Lower leg skin (tissue), 4 donors: ENCODE results near the gene EDC3. TPM values are rescaled to one million over a fixed set of nuclear protein-coding genes. Genes with fewer than 3 reads are reported as not detected.

Source experiments
- DNase-seq, 2 donors: peaks; one replicate each; pipeline ENCODE4 v3.0.0-alpha.2; 2019; ENCODE audit warnings: low spot score in 2 of 2
- H3K4me3 ChIP-seq: fragments of 200-600 bp; sonication (generic); 2 replicates; pipeline ENCODE4 v1.5.1; 2017; ENCODE audit warnings: mild to moderate bottlenecking, low read depth; ENCODE audit not compliant: poor library complexity, severe bottlenecking
- POLR2A ChIP-seq, 2 donors: fragments of 450-650 bp; IDR thresholded peaks; one replicate each; pipeline ENCODE4 v1.6.1; 2016 to 2017; ENCODE audit warnings: antibody characterized with exemption in 2 of 2, mild to moderate bottlenecking in 1 of 2, moderate library complexity in 1 of 2
- WGBS, 2 donors: methylation state at CpG; one replicate each; pipeline ENCODE4 v1.1.5; 2018; 5-methylcytosine and 5-hydroxymethylcytosine counted together
- intact Hi-C: fragments of 100-400 bp; cut with DNase I; formaldehyde crosslinking; loops from one replicate; pipeline ENCODE4 v1.15.0; 2023; ENCODE audit warnings: low total_unique reads
- total RNA-seq, 4 donors: library from RNA; depleted of rRNA; stranded (reverse); fragments of >200 nt; gene quantifications; one replicate each; pipeline ENCODE4 v1.1.0, GENCODE V29; 2016
- TF ChIP-seq, protein P1 (sequence below), 3 donors: fragments of 450-650 bp; IDR thresholded peaks; one replicate each; pipeline ENCODE4 v1.5.1; 2016; ENCODE audit warnings: antibody characterized with exemption in 3 of 3, mild to moderate bottlenecking in 3 of 3, moderate library complexity in 2 of 3

The EDC3 gene
- total RNA-seq, 4 donors from 2014 or later, result 11.2 to 33.6 (median 17.6) TPM

DNA sequence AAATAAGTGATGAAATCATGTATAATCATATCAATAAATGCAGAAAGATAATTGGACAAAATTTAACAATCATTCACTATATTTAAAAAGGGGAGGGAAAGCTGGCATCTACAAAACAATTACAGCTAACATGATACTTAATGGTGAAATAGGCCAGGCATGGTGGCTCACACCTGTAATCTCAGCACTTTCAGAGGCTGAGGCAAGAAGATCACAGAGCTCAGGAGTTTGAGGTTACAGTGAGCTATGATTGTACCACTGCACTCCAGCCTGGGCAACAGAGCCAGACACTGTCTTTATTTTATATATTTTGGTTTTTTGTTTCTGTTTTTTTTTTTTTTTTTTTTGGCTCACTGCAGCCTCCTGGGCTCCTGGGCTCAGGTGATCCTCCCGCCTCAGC is 12.1 kb downstream of the EDC3 start:
- WGBS, 2 donors, result 100% methylated on average over 1 of the region's 1 CpG
- TF ChIP-seq, protein P1, sequence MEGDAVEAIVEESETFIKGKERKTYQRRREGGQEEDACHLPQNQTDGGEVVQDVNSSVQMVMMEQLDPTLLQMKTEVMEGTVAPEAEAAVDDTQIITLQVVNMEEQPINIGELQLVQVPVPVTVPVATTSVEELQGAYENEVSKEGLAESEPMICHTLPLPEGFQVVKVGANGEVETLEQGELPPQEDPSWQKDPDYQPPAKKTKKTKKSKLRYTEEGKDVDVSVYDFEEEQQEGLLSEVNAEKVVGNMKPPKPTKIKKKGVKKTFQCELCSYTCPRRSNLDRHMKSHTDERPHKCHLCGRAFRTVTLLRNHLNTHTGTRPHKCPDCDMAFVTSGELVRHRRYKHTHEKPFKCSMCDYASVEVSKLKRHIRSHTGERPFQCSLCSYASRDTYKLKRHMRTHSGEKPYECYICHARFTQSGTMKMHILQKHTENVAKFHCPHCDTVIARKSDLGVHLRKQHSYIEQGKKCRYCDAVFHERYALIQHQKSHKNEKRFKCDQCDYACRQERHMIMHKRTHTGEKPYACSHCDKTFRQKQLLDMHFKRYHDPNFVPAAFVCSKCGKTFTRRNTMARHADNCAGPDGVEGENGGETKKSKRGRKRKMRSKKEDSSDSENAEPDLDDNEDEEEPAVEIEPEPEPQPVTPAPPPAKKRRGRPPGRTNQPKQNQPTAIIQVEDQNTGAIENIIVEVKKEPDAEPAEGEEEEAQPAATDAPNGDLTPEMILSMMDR (IDR thresholded peaks at IDR 0.05), result no peak
- no peak for TF ChIP-seq POLR2A (IDR thresholded peaks at IDR 0.05)
- no peak overlapping the region for H3K4me3 ChIP-seq
- DNase-seq, result no peak
- intact Hi-C loops, result no loop called here

DNA sequence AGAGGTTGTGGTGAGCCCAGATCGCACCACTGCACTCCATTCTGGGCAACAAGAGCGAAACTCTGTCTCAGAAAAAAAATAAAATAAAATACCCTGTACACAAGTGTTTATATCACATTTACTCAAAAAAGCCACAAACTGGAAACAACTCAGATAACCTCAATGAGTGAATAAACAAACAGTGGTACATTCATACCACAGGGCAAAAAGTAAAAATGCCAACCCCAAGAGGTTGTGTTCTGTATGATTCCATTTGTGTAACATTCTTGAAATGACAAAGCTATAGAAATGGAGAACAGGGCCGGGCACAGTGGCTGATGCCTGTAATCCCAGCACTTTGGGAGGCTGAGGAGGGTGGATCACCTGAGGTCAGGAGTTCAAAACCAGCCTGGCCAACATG is 12.9 kb downstream of the EDC3 start:
- 98 to 99% methylated on average over 3 of the region's 3 CpGs for WGBS, 2 donors
- intact Hi-C loops, result no loop called here
- H3K4me3 ChIP-seq, result no peak overlapping the region
- TF ChIP-seq, protein P1 (IDR thresholded peaks at IDR 0.05), result no peak
- no peak for TF ChIP-seq POLR2A (IDR thresholded peaks at IDR 0.05)
- DNase-seq, result no peak

DNA sequence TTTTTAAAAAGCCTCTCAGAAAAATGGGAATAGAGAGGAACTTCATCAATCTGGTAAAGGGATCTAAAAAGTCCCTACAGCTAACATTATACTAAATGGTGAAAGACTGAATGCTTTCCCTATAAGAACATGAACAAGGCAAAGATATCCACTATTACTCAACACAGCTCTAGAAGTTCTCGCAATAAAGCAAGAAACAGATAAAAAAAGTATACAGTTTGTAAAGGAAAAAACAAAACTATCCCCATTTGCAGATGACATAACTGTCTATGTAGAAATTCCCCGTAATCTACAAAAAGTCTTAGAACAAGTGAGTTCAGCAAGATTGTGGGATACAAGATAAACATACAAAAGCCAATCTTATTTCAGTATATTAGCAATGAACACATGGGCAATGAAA is 15.4 kb downstream of the EDC3 start:
- no peak for DNase-seq
- TF ChIP-seq, protein P1 (IDR thresholded peaks at IDR 0.05), result no peak
- TF ChIP-seq POLR2A (IDR thresholded peaks at IDR 0.05), result no peak
- WGBS, 2 donors, result 92 to 95% methylated on average over 2 of the region's 2 CpGs
- intact Hi-C loops, result no loop called here
- H3K4me3 ChIP-seq, result no peak overlapping the region

DNA sequence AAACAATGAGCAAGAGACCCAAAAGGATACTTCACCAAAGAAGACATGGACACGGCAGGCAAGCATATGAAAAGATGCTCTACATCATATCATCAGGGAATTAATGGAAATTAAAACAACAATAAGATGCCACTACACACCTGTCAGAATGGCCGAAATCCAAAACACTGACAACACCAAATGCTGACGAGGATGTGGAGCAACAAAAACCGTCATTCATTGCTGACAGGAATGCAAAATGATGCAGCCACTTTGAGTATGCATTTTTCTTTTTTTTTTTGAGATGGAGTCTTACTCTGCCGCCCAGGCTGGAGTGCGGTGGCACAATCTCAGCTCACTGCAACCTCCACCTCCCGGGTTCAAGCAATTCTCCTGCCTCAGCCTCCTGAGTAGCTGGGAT is 19.0 kb downstream of the EDC3 start:
- DNase-seq, result no peak
- H3K4me3 ChIP-seq, result no peak overlapping the region
- intact Hi-C loops, result no loop called here
- WGBS, 2 donors, result 92 to 94% methylated on average over 7 of the region's 7 CpGs
- TF ChIP-seq, protein P1 (IDR thresholded peaks at IDR 0.05), result no peak
- TF ChIP-seq POLR2A (IDR thresholded peaks at IDR 0.05), result no peak

DNA sequence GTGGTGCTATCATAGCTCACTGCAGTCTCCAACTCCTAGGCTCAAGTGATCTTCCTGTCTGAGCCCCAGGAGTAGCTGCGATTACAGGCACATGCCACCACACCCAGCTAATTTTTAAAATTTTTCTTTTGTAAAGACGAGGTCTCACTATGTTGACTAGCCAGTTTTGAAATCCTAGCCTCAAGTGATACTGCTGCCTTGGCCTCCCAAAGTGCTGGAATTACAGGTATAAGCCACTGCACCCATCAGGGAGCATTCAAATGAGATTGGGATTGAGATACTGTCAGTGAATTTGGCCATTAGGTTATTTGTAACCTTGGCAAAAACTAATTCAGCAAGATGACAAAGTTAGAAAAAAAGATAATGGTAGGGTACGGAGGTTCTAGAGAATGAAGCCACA is 21.7 kb downstream of the EDC3 start:
- no peak overlapping the region for H3K4me3 ChIP-seq
- 60 to 77% methylated on average over 3 of the region's 3 CpGs for WGBS, 2 donors
- intact Hi-C loops, result no loop called here
- TF ChIP-seq POLR2A (IDR thresholded peaks at IDR 0.05), result no peak
- TF ChIP-seq, protein P1 (IDR thresholded peaks at IDR 0.05), result no peak
- DNase-seq, result no peak

DNA sequence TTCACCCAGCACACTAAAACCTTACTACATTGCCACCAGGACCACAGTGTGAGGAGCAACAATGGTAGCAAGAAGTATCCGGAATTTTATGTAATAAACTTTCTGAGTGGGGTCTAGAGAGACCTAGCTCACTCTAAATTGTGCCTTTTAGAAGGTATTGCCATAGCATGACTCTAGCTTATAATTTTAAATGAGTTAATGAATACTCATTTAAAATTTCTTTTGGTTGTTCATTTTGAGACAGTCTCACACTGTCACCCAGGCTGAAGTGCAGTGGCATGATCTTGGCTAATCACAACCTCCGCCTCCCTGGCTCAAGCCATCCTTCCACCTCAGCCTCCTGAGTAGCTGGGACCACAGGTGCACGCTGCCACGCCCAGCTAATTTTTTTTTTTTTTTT is 26.2 kb downstream of the EDC3 start:
- 88 to 89% methylated on average over 4 of the region's 4 CpGs for WGBS, 2 donors
- intact Hi-C loops, result no loop called here
- DNase-seq, result no peak
- TF ChIP-seq, protein P1 (IDR thresholded peaks at IDR 0.05), result no peak
- TF ChIP-seq POLR2A (IDR thresholded peaks at IDR 0.05), result no peak
- no peak overlapping the region for H3K4me3 ChIP-seq
